SK-N-SH (cell line): Measurements from ENCODE around the gene AHNAK. TPM values are rescaled to one million over a fixed set of nuclear protein-coding genes. Genes with fewer than 3 reads are reported as not detected.

ENCODE experiments used
- CTCF ChIA-PET: fragments of 300-600, 350-600 bp; formaldehyde crosslinking; extraction: SDS; loops from one replicate; lab custom pipeline; 2021; lab: Yijun Ruan, JAX
- POLR2A ChIA-PET: fragments of 350-600 bp; sonication (Branson Sonifier 250); formaldehyde crosslinking; extraction: SDS; loops from one replicate; lab custom pipeline; 2020; ENCODE audit warnings: antibody characterized with exemption, inconsistent platforms; lab: Yijun Ruan, JAX
- DNase-seq: peaks from one replicate; pipeline ENCODE4 v3.0.0; 2012
- H2AFZ ChIP-seq: fragments of 200-600 bp; sonication (generic); 2 replicates; pipeline ENCODE4 v1.8.1; 2016; ENCODE audit warnings: antibody characterized with exemption, mild to moderate bottlenecking, low read depth
- H3F3A ChIP-seq: fragments of 200-600 bp; sonication (generic); replicated peaks from 2 replicates; pipeline ENCODE3; 2016; ENCODE audit warnings: antibody characterized with exemption, mild to moderate bottlenecking; ENCODE audit not compliant: insufficient read depth
- H3K27ac ChIP-seq, 2 experiments: fragments of 200-500 bp in 1 of 2; fragments of 200-600 bp in 1 of 2; sonication (Bioruptor generic) in 1 of 2; sonication (generic), shearing (Covaris generic) in 1 of 2; 2 replicates each; pipeline versions ENCODE4 v1.5.1 to v1.6.1; 2014 to 2016; ENCODE audit warnings: low read depth in 2 of 2, inconsistent platforms in 1 of 2, low read length in 1 of 2, mild to moderate bottlenecking in 1 of 2, mixed read lengths in 1 of 2
- H3K27me3 ChIP-seq: fragments of 200-600 bp; sonication (generic), shearing (Covaris generic); 2 replicates; pipeline ENCODE4 v1.6.1; 2016; ENCODE audit warnings: mixed run types; ENCODE audit not compliant: insufficient read depth
- H3K36me3 ChIP-seq, 2 experiments: fragments of 200-500 bp in 1 of 2; fragments of 200-600 bp in 1 of 2; sonication (Bioruptor generic) in 1 of 2; sonication (generic) in 1 of 2; replicated peaks in 1 of 2; 2 replicates each; pipeline versions ENCODE3 to v1.5.1; 2014 to 2016; ENCODE audit warnings: low read length in 1 of 2, mild to moderate bottlenecking in 1 of 2; ENCODE audit not compliant: insufficient read depth in 2 of 2, control insufficient read depth in 1 of 2
- H3K4me1 ChIP-seq, 2 experiments: fragments of 200-500 bp in 1 of 2; fragments of 200-600 bp in 1 of 2; sonication (Bioruptor generic) in 1 of 2; sonication (generic), shearing (Covaris generic) in 1 of 2; 2 replicates each; pipeline versions ENCODE4 v1.5.1 to v1.6.1; 2014 to 2016; ENCODE audit warnings: low read depth in 1 of 2, low read length in 1 of 2, mixed run types in 1 of 2; ENCODE audit not compliant: insufficient read depth in 2 of 2, control insufficient read depth in 1 of 2
- H3K4me2 ChIP-seq: fragments of 200-600 bp; sonication (generic), shearing (Covaris generic); 2 replicates; pipeline ENCODE4 v1.6.1; 2017; ENCODE audit warnings: mixed run types
- H3K4me3 ChIP-seq, 2 experiments: fragments of 200-500 bp in 1 of 2; fragments of 200-600 bp in 1 of 2; sonication (Bioruptor generic) in 1 of 2; sonication (generic), shearing (Covaris generic) in 1 of 2; 2 replicates each; pipeline versions ENCODE4 v1.5.1 to v1.8.1; 2014 to 2016; ENCODE audit warnings: low read depth in 2 of 2, inconsistent platforms in 1 of 2, low read length in 1 of 2, mild to moderate bottlenecking in 1 of 2, mixed read lengths in 1 of 2, moderate library complexity in 1 of 2
- H3K79me2 ChIP-seq: fragments of 200-600 bp; sonication (generic); 2 replicates; pipeline ENCODE4 v1.8.1; 2017; ENCODE audit warnings: mild to moderate bottlenecking; ENCODE audit not compliant: insufficient read depth
- H3K9ac ChIP-seq: fragments of 200-600 bp; sonication (generic); 2 replicates; pipeline ENCODE4 v1.6.1; 2017; ENCODE audit warnings: mixed run types
- H3K9me2 ChIP-seq: fragments of 200-600 bp; sonication (generic); 2 replicates; pipeline ENCODE4 v1.6.1; 2017; ENCODE audit warnings: mixed run types
- H3K9me3 ChIP-seq: fragments of 200-600 bp; sonication (generic); 2 replicates; pipeline ENCODE4 v1.6.1; 2017; ENCODE audit warnings: mixed run types, mild to moderate bottlenecking, moderate library complexity
- H4K20me1 ChIP-seq: fragments of 200-600 bp; sonication (generic); 2 replicates; pipeline ENCODE4 v1.6.1; 2017; ENCODE audit warnings: mild to moderate bottlenecking, mixed run types; ENCODE audit not compliant: insufficient read depth
- FOSL2 ChIP-seq: IDR thresholded peaks from 2 replicates; pipeline ENCODE4 v1.4.0; 2012; ENCODE audit warnings: low read depth, mild to moderate bottlenecking, moderate library complexity, borderline replicate concordance
- FOXJ3 ChIP-seq: sonication (generic); formaldehyde crosslinking; IDR thresholded peaks from 2 replicates; pipeline ENCODE4 v1.5.1; 2020; ENCODE audit warnings: mild to moderate bottlenecking, missing genetic modification reagents
- GATA2 ChIP-seq: sonication (generic); formaldehyde crosslinking; IDR thresholded peaks from 2 replicates; pipeline ENCODE4 v1.5.0; 2020; ENCODE audit warnings: mild to moderate bottlenecking, missing genetic modification reagents
- MEF2A ChIP-seq: IDR thresholded peaks from 2 replicates; pipeline ENCODE4 v1.4.0; 2012; ENCODE audit warnings: low read depth, borderline replicate concordance
- RAD21 ChIP-seq: IDR thresholded peaks from 2 replicates; pipeline ENCODE4 v1.6.1; 2012; ENCODE audit warnings: mild to moderate bottlenecking, low read length
- RFX5 ChIP-seq: IDR thresholded peaks from 2 replicates; pipeline ENCODE4 v1.6.1; 2012; ENCODE audit warnings: mild to moderate bottlenecking, improper control_type of control experiment, low read length
- USF2 ChIP-seq: fragments of 150-350 bp; IDR thresholded peaks from 2 replicates; pipeline ENCODE4 v1.6.1; 2017; ENCODE audit warnings: antibody characterized with exemption, low read length, low read depth, borderline replicate concordance
- YY1 ChIP-seq: IDR thresholded peaks from 2 replicates; pipeline ENCODE4 v1.4.0; 2012; ENCODE audit warnings: low read depth, mild to moderate bottlenecking
- ZBTB33 ChIP-seq: IDR thresholded peaks from 2 replicates; pipeline ENCODE4 v1.4.0; 2012; ENCODE audit warnings: low read depth, borderline replicate concordance
- WGBS: methylation state at CpG from one replicate; pipeline ENCODE4 v1.1.6; 2017; ENCODE audit warnings: low lambda C conversion rate; 5-methylcytosine and 5-hydroxymethylcytosine counted together
- polyA plus RNA-seq, 3 experiments: library from polyadenylated mRNA; depleted of rRNA; stranded (reverse); fragments of >200 nt; gene quantifications; 2 replicates each; pipeline ENCODE4 v1.2.3, GENCODE V29; 2012

AHNAK gene
- polyA plus RNA-seq, 1 of the 3 experiments (the other 2 are of a cell fraction), result 57.8 TPM

- Histone ChIP-seq H3K27ac (no peak overlapping the region), H3K9me3 (no peaks in the 10 kb centered on the region), H3F3A (no peaks in the 10 kb centered on the region), H3K36me3 (no peaks in the 10 kb centered on the region), H3K9ac (no peak overlapping the region), H3K27me3 (no peaks in the 10 kb centered on the region), H3K4me1 (peaks cover 3 to 7% of the 10 kb centered on the region in 2 experiments; a peak in 1 of 4 replicates), H4K20me1 (no peaks in the 10 kb centered on the region), H3K4me2 (no peak overlapping the region), H2AFZ (no peak overlapping the region), H3K4me3 (no peak overlapping the region), H3K9me2 (no peaks in the 10 kb centered on the region), H3K79me2 (no peaks in the 10 kb centered on the region)
- CTCF ChIA-PET, result interaction anchor here (0.8 to 9.6 kb wide), 4 partner anchors 26 to 168 kb away, joined by 3 to 183 read pairs (median 3); no protein-coding TSS in a partner anchor
- TF ChIP-seq RAD21 (no peak), MEF2A (no peak)
- POLR2A ChIA-PET, result no interaction called here
- DNase-seq, result no peak
- WGBS, result 97% methylated on average over 3 of the region's 3 CpGs
These were observed 125.7 kb downstream of the AHNAK start for GRCh38 chr11:62420882-62421281.

- ChIA-PET CTCF (interaction anchor here (1.6 kb wide), 1 partner anchor 25 kb away, joined by 8 read pairs; no protein-coding TSS in a partner anchor), POLR2A (no interaction called here)
- no peak overlapping the region for H3K4me2 ChIP-seq
These were observed 126.7 kb downstream of the AHNAK start for GRCh38 chr11:62419943-62420342.

GRCh38 chr11:62419314-62419929, 127.2 kb downstream of the AHNAK start:
- Histone ChIP-seq H3K9me2 (no peaks in the 10 kb centered on the region), H3K4me1 (peaks cover 3 to 7% of the 10 kb centered on the region in 2 experiments; a peak in 1 of 4 replicates), H3K9me3 (no peaks in the 10 kb centered on the region), H3F3A (no peaks in the 10 kb centered on the region), H3K79me2 (no peaks in the 10 kb centered on the region), H3K27ac (no peak overlapping the region), H3K36me3 (no peaks in the 10 kb centered on the region), H3K4me2 (no peak overlapping the region), H2AFZ (no peak overlapping the region), H4K20me1 (no peaks in the 10 kb centered on the region), H3K4me3 (no peak overlapping the region), H3K27me3 (no peaks in the 10 kb centered on the region), H3K9ac (no peak overlapping the region)
- ChIA-PET CTCF (interaction anchor here (1.6 kb wide), 1 partner anchor 24 kb away, joined by 8 read pairs; no protein-coding TSS in a partner anchor), POLR2A (no interaction called here)
- 61% methylated on average over 5 of the region's 5 CpGs for WGBS
- DNase-seq, result no peak
- TF ChIP-seq RFX5 (no peak), USF2 (no peak), GATA2 (no peak), FOXJ3 (no peak), FOSL2 (no peak), ZBTB33 (no peak)
- TF ChIP-seq, all 33 proteins: peak for 0

More at GRCh38 chr11:62419943-62420342, 126.7 kb downstream of the AHNAK start:
- 82% methylated on average over 1 of the region's 1 CpG for WGBS
- TF ChIP-seq YY1, result no peak
- no peak overlapping the region for H2AFZ ChIP-seq
- H3K27me3 ChIP-seq, result no peaks in the 10 kb centered on the region
- H3K9me3 ChIP-seq, result no peaks in the 10 kb centered on the region
- no peaks in the 10 kb centered on the region for H3F3A ChIP-seq
- no peak overlapping the region for H3K9ac ChIP-seq
- H3K27ac ChIP-seq, result no peak overlapping the region
- H3K36me3 ChIP-seq, result no peaks in the 10 kb centered on the region
- H4K20me1 ChIP-seq, result no peaks in the 10 kb centered on the region
- no peaks in the 10 kb centered on the region for H3K79me2 ChIP-seq
- no peaks in the 10 kb centered on the region for H3K9me2 ChIP-seq
- peaks cover 3 to 7% of the 10 kb centered on the region in 2 experiments; a peak in 1 of 4 replicates for H3K4me1 ChIP-seq
- no peak for DNase-seq
- no peak overlapping the region for H3K4me3 ChIP-seq
